Myocyte (in vitro differentiated cells): ENCODE measurements around the gene RARB. TPM values are rescaled to one million over a fixed set of nuclear protein-coding genes. Genes with fewer than 3 reads are reported as not detected.

Experiments
- DNase-seq: peaks from one replicate; pipeline ENCODE4 v3.0.0-alpha.2; 2012; ENCODE audit warnings: low read depth
- total RNA-seq: library from RNA; depleted of rRNA; stranded (reverse); fragments of >200 nt; gene quantifications from 2 replicates; pipeline ENCODE4 v1.2.3, GENCODE V29; 2014

The RARB gene
- total RNA-seq, 1 donor from 2014 or later, result 0.13 TPM

DNA sequence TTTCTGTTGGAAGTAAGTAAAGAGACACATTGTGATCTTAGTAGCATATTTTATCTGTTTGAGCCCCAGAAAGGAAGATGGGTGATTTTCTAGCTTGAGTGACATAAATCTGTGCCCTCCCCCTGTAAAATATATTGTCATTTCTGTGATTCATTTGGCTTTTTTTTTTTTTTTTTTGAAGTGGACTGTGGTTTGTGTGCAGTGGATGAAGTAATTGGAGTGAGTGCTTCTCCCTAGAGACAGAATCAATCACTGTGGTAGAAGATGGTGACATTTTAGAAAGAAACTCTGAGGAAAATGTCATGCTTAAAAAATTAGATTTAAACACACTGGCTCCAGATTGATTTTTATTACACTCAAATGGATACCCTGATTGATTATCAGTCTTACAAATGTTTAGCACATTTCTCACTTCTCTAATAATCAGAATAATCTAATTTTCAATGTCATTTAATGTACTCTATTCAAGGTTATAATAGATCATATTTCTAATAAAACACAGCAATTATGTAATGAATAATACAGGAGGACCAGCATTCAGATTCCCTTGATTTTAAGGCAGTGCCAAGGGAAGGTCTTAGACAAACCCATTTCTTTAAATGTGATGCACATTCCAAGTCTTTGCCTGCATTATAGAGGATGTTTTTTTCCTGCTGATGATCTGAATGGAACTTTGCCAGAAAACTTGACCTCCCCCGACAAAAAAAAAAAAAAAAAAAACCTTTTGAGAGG is 120.0 kb downstream of the RARB start:
- DNase-seq, result peak; percentile 34

DNA sequence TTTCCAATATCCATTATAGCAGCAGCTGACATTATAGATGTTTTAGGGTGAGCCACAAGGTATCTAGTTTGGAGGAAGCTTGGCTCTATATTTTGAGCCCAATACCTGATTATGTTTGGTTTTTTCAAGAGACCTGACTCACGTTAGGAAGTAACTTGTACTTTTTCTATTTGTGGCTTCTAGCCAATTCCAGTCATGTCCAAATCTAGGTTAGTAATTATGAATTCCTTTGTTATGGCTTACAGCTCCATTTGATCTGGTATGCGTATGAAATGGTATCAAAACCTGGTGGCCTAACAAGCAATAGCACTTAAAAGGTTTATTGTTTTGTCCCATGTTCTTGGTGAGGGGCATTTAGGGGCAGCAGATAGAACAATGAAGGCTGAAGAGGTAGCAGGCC is 120.8 kb downstream of the RARB start:
- no peak for DNase-seq

DNA sequence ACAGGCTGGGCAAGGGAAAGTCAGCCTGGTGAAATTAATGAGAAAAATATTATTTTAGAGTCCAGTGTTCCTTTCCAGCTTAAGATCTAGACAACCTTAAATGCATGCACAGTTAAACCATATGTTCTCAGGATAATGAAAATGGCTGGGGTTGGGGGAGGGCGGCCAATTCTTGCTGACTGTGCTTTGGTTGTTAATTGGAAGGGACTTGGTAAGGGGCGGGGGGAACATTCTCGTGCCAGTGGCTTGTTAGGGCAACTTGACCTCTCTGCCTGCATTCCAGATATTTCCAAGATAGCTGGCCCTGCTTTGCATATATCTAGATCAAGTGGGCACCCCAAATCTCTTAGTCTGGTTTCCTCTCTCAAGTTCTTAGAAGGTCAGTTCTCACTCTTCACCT is 124.2 kb downstream of the RARB start:
- DNase-seq, result no peak

DNA sequence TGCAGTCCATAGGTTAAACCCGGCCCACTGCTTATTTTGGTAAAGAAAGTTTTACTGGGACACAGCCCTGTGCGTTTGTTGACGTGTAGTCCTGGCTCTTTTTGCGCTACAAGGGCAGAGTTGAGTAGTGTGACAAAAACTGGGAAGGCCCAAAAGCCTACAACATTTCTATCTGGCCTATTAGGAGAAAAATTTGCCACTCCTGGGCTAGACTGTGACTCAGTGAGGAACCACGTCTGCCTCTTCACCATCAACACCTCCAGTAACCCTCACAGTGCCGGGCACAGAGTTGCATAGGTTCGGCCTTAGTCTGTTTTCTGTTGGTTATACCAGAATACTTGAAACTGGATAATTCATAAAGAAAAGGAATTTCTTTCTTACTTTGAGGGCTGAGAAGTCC is 126.3 kb downstream of the RARB start:
- no peak for DNase-seq

DNA sequence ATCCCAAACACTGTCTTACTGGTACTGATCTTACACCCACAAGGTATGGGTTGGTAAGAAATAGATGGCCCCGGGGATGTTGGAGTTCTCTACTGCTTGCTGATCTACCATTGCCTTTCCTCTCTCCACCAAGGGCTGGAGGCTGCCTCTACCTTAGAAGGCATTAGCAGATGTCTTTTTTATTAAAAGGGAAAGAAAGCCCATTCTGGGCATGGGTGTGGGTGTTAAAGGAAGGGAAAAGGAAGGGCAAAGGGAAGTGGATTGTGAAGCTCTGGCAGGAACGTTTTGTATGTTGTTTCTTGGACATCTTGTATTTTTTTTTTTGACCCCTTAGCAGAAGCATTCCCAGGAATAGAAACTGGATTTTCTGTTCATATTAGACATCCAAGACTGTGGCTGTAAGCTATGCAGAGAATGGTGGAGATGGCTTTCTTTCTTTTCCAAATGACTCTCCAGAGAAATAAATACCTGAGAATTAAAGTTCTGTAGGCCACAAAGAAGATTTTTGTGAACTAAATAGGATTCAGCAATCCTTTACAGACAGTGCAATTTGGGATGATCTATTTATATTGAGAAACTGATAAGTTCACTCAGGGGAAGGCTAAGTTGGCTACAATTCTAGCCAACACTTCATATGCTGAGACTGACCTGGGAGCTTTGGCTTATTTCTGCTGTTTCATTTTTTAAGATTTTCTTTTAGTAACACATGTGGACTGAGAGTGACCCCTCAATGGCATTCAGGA is 127.8 kb downstream of the RARB start:
- no peak for DNase-seq

DNA sequence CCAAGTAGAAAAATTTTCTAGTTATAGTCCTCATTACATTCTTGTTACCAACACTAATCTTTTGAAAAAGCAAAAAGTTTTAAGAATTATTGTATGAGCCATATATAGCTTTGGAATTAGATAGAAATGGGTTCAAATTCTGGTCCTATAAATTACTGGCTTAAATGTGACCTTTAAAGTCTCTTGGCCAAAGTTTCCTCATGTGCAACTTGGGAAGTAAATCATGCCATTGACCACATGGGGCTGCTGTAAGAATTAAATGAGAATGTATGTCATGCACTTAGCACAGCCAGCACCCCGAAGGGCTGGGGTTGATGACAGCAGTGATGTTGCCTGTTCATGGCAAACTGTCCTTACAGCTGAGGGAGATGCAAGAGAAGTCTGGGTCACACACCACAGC is 128.4 kb downstream of the RARB start:
- DNase-seq, result no peak

DNA sequence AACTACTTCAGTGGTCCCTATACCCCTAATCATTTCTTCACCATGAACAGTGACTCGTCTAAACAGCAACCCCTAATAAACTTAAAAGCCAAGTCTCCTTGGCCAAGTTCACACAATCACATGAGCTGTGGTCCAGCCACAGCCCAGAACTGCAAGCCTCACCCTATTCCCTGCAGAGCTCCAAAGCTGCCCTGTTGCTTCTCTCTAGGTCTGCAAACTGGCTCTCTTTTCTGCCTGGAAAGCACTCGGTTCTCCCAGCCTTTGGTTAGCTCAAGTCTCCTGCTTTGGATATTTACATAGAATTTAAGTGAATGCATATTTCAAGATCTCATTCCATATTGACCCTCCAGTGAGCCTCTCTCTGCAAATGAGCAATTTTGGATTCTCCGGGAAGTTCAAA is 129.6 kb downstream of the RARB start:
- DNase-seq, result peak; percentile 57

DNA sequence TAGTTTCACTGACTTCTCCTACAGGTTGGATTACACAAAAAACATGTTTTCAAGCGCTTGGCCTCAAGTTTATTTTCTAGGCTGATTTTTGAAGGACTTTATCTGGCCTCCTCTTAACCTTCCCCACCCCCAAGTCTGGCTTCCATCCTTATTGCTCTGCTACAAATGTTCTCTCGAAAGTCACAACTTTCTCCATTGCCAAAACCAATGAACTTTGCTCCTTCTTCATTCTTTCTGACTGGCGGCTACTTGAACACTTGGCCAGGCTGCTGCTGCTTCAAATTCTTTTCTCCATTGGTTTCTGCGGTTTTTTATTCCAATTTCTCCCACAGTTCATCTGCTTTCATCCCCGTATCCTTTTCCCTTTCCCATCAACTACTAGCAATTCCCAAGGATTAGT is 130.1 kb downstream of the RARB start:
- DNase-seq, result no peak

DNA sequence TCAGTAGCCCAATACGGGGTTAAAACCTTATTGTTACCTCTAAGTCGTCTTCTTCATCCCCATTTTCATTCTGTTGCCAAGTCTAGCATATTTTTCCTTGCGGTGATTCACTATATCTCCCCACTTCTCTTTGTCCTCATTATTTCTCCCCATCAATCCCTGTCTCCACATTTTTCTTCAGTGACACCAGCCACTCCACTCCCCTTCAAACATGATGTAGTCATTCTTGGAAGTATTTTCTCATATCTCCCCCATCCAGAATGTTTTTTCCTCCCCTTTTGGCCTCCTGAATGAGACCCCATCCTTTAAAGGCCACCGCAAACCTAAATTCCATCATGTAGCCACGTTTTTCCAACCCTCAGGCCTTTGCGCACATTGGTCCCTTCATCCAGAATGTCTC is 130.7 kb downstream of the RARB start:
- no peak for DNase-seq

DNA sequence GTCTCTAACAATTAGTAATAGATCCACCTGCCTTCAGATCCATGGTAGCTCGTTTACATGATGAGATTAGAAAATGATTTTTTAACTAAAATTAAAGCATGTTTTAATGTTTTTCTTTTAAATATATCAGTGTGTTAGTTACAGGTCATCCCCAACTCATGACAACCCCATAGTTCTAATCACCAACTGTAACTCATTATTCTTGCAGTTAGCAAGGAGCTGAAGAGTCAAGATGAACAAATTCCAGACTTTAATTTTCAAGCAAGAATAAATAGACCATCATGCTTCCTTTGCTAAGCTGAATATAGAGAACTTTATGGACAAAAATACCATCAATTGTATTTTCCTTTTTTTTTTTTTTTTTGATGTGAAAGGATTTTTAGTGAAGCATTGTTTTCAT is 135.5 kb downstream of the RARB start:
- no peak for DNase-seq

DNA sequence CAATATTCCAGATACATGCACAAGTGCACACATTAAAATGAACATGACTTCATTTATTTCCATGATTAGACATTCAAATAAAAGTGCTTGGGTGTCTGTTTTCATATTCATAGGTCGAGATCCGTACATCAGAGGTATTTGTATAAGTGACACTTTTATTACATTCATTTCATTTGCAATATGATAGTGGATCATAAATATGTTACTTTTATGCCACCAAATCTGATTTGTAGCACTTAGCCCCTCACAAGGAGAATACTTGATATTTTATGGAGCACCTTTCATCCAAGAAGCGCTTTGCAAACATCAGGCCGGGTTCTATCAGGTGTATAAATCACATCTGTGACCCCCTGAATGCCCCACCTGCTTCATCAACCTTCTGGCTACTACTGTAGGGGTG is 136.0 kb downstream of the RARB start:
- no peak for DNase-seq

DNA sequence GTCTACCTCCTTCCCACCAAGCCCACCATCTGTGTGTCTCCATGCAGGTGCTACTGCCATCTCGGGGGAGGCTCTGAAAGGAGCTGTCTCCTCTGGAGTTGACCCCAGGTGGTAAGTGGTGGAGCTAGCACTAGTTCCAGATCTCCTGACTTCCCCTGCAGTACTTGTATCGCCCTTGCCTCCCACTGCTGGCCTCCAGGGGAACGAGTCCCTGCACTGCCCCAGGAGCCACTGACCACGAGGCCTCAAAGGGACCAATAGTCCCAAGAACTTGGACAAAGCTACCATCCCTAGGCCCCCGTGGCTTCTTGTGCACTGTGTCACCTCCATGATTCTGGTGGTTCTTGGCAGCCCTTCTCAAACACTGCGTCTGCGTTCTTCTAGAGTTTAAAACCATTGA is 137.7 kb downstream of the RARB start:
- no peak for DNase-seq

DNA sequence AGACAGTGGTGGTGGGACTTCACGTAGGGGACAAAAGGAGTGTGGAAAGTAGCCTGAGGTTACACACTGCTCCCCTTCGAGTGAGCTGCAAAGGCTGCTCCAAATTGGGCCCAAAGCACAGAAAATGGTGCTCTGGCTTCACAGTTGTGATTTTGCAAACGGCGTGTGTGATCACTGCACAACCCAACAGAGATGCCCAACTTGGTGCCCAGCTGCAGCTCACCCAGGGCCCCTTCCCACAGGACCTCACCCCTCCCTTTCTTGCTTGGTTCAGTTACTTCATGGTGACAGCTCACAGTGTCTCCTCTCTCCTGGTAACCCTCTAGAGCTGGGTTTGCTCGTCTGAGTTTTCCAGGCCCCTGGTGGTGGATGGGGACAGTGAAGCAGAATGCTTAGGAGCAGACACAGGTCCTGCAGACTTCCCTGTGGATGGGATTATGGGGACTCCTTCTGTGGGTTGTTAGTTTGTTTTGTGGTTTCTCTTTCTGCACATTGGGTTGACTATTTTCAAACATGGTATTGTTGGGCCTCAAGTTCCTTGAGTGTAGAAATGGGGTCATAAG is 138.4 kb downstream of the RARB start:
- DNase-seq, result no peak

DNA sequence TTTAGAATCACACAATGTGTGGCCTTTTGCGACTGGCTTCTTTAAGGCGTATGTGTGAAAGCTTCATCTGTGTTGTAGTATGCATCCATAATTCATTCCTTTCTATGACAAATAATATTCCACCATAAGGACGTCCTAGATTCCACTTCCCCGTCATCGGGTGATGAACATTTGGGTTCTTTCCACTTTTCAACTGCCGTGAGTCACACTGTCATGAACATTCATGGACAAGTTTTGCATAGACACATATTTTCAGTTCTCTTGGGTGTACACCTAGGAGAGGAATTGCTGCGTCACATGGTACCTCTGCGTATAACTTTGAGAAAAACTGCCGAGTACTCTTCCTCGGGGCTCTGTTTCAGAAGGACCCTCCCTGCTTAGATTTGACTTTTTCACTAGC is 139.3 kb downstream of the RARB start:
- no peak for DNase-seq

DNA sequence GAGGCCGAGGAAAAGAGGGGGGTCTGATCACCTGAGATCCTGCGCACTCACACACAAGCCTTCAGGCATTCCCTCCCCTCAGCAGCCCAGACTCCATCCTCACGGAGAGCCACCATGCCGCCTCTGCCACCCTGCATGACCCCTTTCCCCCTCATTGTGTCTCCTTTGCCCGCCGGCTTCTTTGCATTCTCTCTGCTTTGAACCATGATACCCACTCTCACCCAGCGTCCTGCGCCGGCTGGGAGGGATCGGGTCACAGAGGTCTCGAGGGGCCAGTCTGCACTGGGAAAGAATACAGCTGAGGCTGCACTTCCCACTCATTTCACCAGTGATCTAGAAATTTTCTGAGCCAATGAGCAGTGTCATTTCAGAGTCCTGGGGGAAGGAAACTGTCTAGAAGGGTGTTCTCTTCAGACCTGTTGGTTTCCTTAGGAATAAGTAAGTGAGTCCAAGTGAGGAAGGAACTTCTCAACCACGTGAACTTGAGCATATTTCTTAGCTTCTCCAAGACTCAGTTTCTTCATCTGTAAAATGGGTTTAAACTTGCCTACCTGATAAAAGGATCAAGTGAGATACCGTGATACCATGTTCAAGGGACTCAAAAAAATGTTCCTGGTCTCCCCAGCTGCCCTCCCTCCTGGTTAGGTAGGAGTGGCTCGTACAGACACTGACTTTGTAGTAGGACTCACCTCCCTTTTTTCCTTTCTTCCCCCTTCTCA is 139.9 kb downstream of the RARB start:
- DNase-seq, result no peak

DNA sequence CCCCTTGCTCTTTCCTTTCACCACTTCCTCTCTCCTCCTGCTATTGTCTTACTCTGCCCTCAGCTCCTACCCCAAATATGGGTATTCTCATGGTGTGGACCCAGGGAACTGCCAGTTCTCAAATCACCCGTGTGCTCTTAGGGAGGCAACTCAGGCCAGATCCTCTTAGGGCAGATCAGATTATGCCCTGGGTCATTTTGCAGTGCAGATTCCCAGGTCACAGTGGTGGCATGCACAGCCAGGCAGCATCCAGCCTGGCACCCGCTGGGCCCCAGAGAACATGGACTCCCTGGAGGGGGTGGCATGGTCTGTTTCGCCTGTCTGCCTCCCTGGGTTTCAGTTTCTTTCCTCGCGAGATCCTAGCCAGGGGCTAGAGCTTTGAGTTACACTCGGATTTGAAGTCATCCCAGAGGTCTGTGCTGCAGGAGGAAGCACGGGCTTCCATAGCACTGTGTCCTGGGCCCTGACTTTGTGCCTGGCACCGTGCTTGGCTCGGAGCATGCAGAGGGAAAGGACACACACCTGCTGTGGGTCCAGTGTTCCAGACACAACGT is 140.5 kb downstream of the RARB start:
- no peak for DNase-seq

DNA sequence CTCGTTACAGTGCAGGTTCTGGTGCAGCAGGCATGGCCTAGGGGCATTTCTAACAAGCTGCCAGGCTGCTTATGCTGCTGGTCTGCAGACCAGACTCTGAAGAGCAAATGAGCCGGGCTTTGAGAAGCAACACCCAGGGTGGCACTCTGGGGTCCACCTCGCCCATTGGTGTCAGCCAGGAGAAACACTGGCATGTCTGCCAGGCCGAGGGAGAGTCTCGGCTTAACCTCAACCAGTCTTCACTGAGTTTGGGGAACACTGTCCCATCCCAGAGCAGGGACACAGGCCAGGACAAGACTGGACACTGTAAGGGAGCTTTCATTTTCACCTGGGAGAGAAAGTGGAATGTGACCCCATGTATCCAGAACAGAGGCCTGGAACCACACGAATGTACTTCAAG is 143.2 kb downstream of the RARB start:
- DNase-seq, result no peak

DNA sequence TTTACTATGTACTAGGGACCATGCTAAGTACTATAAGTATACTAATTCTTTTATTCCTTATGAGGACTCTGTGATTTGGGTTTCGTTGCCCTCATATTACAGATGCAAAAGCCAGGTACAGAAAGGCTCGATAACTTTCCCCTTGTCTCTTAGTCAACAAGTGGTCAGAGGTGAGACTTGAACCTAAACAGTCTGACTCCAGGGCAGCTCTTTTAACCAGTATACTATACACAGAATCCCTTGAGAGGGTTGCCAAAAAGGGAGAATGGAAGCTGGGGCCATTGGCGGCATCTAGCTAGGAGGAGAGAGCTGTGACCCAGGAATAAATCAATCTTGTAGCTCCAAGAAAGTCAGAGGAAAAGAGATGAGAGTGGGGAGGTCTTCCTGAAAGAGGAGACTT is 144.3 kb downstream of the RARB start:
- no peak for DNase-seq

DNA sequence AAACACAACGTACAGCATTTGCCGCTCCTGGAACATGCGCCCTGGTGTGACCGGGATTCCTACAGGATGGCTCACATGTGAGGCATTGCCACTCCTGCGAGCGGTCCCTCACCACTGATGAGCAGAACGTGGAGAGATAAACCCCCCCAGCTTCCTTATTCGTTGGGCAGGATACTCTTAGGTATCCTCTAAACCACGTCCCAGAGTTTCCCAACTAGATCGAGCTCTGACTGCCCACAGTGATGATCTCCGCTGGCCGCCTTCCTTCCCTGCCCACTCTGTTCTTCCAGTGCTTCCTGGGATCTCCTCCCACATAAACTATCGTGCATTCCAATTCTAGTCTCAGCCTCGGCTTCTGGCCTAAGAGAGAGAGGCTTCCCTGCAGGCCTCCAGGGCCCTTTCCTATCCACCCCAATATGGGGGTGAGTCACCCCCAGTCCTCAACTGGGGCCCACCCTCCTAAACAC is 144.9 kb downstream of the RARB start:
- peak; percentile 70 for DNase-seq

DNA sequence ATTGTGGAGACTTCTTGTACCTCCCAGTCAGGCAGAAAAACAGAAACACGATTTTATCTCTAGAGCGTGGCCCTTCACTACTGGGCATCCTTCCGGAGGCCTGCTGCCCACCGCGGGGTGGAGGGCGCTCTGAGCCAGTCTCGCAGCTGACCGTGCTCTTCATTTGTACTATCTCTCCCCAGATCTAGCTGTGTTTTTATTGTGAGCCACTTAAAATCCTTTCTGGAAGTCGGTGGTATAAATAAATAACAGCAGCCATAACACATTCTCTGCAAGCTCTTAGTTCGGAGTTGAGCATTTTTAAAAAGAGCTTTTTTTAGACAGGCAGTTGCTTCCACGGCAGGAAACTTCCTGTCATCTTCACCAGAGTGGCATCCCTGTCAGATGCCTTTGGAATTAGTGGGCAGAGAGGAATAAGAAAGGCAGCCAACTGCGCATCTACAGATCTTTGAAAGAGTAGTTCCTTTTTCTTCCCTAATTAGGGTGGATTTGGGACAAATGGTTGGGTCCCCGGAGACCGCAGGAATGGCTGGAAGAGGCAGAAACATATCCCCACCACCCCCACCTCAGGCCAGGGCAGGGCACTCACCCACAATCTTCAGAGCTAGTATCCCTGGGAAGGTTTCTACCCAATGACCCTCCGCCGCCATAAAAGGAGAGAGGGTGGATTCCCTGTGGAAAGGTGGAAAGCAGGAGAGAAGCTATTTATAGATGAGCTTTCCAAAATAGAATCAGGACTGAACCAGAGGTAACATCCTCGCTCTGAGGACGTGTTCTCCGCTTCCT is 145.5 kb downstream of the RARB start:
- peak; percentile 92 for DNase-seq
